Gastroesophageal sphincter (tissue), 4 donors: ENCODE data around the gene RAPGEF1. TPM values are rescaled to one million over a fixed set of nuclear protein-coding genes. Genes with fewer than 3 reads are reported as not detected.
A peak's percentile ranks its signal among the peaks of the same experiment; 100 is the strongest.

Source experiments
- ATAC-seq: fragments of 150-250 bp; one replicate; pipeline ENCODE4 v1.9.1; 2016; ENCODE audit warnings: mild to moderate bottlenecking, moderate library complexity
- H3K27ac ChIP-seq, 4 donors: fragments of 200-600 bp; sonication (generic) in 3 of 4; 1 replicate in 3 of 4; 2 replicates in 1 of 4; pipeline ENCODE4 v1.5.1; 2016 to 2019
- H3K27me3 ChIP-seq: fragments of 200-600 bp; sonication (generic); one replicate; pipeline ENCODE4 v1.5.1; 2019
- H3K36me3 ChIP-seq, 2 donors: fragments of 200-600 bp; sonication (generic); one replicate each; pipeline ENCODE4 v1.5.1; 2019; ENCODE audit warnings: control low read depth in 1 of 2
- H3K4me1 ChIP-seq, 3 donors: fragments of 200-600 bp; sonication (generic); 1 replicate in 2 of 3; 2 replicates in 1 of 3; pipeline ENCODE4 v1.5.1; 2016 to 2019; ENCODE audit warnings: control low read depth in 2 of 3
- H3K4me3 ChIP-seq, 2 donors: fragments of 200-600 bp; sonication (generic); one replicate each; pipeline ENCODE4 v1.5.1; 2019; ENCODE audit warnings: mild to moderate bottlenecking in 1 of 2, moderate library complexity in 1 of 2
- H3K9me3 ChIP-seq, 3 donors: fragments of 200-600 bp; sonication (generic); one replicate each; pipeline ENCODE4 v1.5.1; 2017 to 2019; ENCODE audit warnings: control low read depth in 2 of 3
- CTCF ChIP-seq, 4 experiments: fragments of 200-600 bp in 2 of 4; fragments of 450-650 bp in 2 of 4; sonication (generic) in 1 of 4; IDR thresholded peaks; one replicate each; pipeline ENCODE4 v1.5.1; 2017 to 2019; ENCODE audit warnings: antibody characterized with exemption in 4 of 4, mild to moderate bottlenecking in 2 of 4, moderate library complexity in 2 of 4
- EP300 ChIP-seq: sonication (generic); formaldehyde crosslinking; IDR thresholded peaks from one replicate; pipeline ENCODE4 v1.6.1; 2017; ENCODE audit warnings: antibody characterized with exemption, mild to moderate bottlenecking
- POLR2A ChIP-seq, 2 donors: fragments of 450-650 bp; IDR thresholded peaks; one replicate each; pipeline ENCODE4 v1.6.1; 2017; ENCODE audit warnings: antibody characterized with exemption in 2 of 2, mild to moderate bottlenecking in 2 of 2, moderate library complexity in 1 of 2
- POLR2AphosphoS5 ChIP-seq: sonication (generic); formaldehyde crosslinking; IDR thresholded peaks from one replicate; pipeline ENCODE4 v1.6.1; 2017; ENCODE audit warnings: antibody characterized with exemption
- WGBS, 2 donors: methylation state at CpG; one replicate each; pipeline ENCODE4 v1.1.5; 2018; ENCODE audit warnings: low coverage in 1 of 2; 5-methylcytosine and 5-hydroxymethylcytosine counted together
- total RNA-seq, 4 donors: library from RNA; depleted of rRNA; stranded (reverse); fragments of >200 nt; gene quantifications; one replicate each; pipeline ENCODE4 v1.1.0, GENCODE V29; 2016

The RAPGEF1 gene
- total RNA-seq, 4 donors from 2014 or later = 47.5 to 162 (median 77.6) TPM

DNA sequence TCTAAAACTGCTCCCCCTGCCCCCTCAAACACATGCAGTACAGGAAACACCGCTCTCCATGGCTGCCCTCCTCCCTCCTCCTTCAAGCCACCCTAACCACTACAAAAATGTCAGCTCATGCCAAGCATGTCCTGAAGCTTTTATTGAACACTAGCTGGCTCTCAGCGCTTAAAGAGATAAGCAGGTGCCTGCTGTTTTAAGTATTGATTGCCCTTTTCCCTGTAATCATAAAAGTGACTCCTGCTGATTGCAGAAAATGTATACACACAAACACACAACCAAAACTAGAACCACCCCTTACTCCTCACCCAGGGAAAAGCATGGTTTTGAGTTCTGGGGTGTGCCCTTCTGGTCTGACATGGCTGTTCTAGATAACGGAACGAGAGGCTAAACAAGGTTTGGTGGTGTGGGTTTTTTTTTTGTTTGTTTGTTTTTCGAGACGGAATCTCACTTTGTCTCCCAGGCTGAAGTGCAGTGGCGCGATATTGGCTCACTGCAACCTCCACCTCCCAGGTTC, 205.1 kb downstream of the RAPGEF1 start:
- peaks cover 0 to 3% of the 10 kb centered on the region in 2 donors for H3K36me3 ChIP-seq
- no peaks in the 10 kb centered on the region for H3K9me3 ChIP-seq
- no peak for ATAC-seq
- WGBS, 2 donors = 37 to 57% methylated on average over 5 to 7 of the region's 8 CpGs
- no peaks in the 10 kb centered on the region for H3K27me3 ChIP-seq
- H3K4me1 ChIP-seq = peaks cover 0 to 14% (median 10%) of the 10 kb centered on the region in 3 donors
- H3K4me3 ChIP-seq = no peak overlapping the region
- TF ChIP-seq EP300 (no peak), CTCF (IDR thresholded peaks at IDR 0.05) (no peak), POLR2A (IDR thresholded peaks at IDR 0.05) (no peak), POLR2AphosphoS5 (no peak)
- H3K27ac ChIP-seq = no peak overlapping the region

- WGBS, 2 donors = no CpG with 5 or more reads among the region's 103 CpGs
- ATAC-seq = peak; percentile 97
- H3K4me3 ChIP-seq = peak within 1 kb of the TSS; percentile 92 to 99
Measured at GRCh38 chr9:131530920-131531832, 208.7 kb downstream of the RAPGEF1 start, which contains the start of gene UCK1. TSS of gene UCK1 (minus strand) at chr9:131531263. CDS start at chr9:131531174, 89 bp downstream.

GRCh38 chr9:131530546-131530919, 209.3 kb downstream of the RAPGEF1 start:
- H3K4me1 ChIP-seq = peaks cover 0 to 21% (median 12%) of the 10 kb centered on the region in 3 donors
- 0% methylated on average over 2 of the region's 29 CpGs; no CpG with 5 or more reads in 1 of the 2 donors for WGBS, 2 donors
- H3K9me3 ChIP-seq = no peaks in the 10 kb centered on the region
- peaks cover 0 to 45% of the 10 kb centered on the region in 2 donors for H3K36me3 ChIP-seq
- H3K27me3 ChIP-seq = no peaks in the 10 kb centered on the region
- TF ChIP-seq CTCF (IDR thresholded peaks at IDR 0.05) = peak in 3 of 4 experiments; percentile 5 to 39 (median 30)
- no peak for TF ChIP-seq EP300
- peak overlapping the region; percentile 92 to 99 for H3K4me3 ChIP-seq
- ATAC-seq = peak; percentile 25
- peak overlapping the region; percentile 57 to 89 (median 87) for H3K27ac ChIP-seq

More at GRCh38 chr9:131530920-131531832, 208.7 kb downstream of the RAPGEF1 start, which contains the start of gene UCK1:
- Histone ChIP-seq H3K36me3 (peaks cover 0 to 39% of the 10 kb centered on the region in 2 donors), H3K4me1 (peaks cover 0 to 21% (median 12%) of the 10 kb centered on the region in 3 donors), H3K27me3 (no peaks in the 10 kb centered on the region), H3K27ac (peak within 1 kb of the TSS; percentile 57 to 89 (median 87)), H3K9me3 (no peaks in the 10 kb centered on the region)
- peak; percentile 55 for TF ChIP-seq POLR2AphosphoS5
- TF ChIP-seq CTCF (IDR thresholded peaks at IDR 0.05) = peak in 1 of 4 experiments; percentile 31
- peak; percentile 74 to 76 for TF ChIP-seq POLR2A (IDR thresholded peaks at IDR 0.05)
- no peak for TF ChIP-seq EP300

DNA sequence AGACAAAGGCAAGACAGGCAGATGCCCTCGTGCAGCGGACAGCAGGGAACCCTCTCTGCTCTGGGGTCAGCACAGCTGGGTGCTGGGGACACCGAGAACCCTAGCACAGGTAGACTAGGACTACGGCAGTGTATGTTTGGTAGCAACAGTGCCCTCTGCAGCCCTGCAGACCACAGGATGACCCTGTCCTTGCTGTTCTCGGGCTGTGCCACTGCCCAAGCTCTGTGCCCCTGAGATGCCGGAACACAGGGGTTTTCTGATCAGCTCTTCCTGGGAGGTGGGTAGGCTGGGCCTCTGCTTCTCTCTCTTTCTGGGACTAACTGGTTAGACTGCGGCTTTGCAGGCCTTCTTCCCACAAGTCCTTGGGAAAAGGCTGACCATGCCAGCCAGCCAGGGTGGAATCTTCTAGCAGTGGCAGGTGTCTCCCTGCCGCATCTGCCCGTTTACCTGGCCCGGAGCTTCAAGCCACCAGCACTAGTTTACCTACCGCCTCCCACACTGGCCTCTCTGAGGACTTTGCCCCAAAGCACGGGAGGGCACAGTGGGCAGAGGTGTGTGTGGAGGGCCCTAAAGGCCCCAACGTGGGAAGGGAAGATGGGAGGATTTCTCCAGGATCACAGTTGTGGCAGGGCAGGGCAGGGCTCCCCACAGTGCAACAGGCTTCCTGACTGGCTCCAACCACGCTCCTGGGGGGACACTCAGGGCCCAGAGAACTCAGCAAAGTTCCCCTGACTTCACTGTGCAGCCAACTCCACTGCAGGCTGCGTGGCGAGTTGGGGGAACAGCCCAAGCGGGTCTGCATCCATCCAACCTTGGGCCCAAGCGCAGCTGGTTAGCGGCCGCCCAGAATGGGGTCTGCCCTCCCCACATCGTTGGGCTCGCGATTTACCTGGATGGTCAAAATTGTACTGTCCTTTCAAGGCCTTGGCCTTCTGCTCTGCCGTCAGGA, 210.0 kb downstream of the RAPGEF1 start:
- TF ChIP-seq POLR2A (IDR thresholded peaks at IDR 0.05) (no peak), EP300 (no peak), POLR2AphosphoS5 (no peak), CTCF (IDR thresholded peaks at IDR 0.05) (no peak)
- no peak for ATAC-seq

More for the DNA sequence above, 210.0 kb downstream of the RAPGEF1 start:
- Histone ChIP-seq H3K4me1 (peaks cover 0 to 21% (median 12%) of the 10 kb centered on the region in 3 donors), H3K4me3 (peak overlapping the region; percentile 92 to 99), H3K36me3 (peaks cover 0 to 52% of the 10 kb centered on the region in 2 donors), H3K27ac (peak overlapping the region in 3 of 4 donors; percentile 87 to 89 (median 87)), H3K27me3 (no peaks in the 10 kb centered on the region), H3K9me3 (no peaks in the 10 kb centered on the region)
- 43% methylated on average over 1 of the region's 24 CpGs; no CpG with 5 or more reads in 1 of the 2 donors for WGBS, 2 donors
